ENCODE results near the gene KISS1.

Gene KISS1

GRCh38 chr1:204204944-204205343 lies 8.7 kb upstream of the KISS1 start:
- no peak overlapping the region for H2AFZ ChIP-seq
- H3K4me3 ChIP-seq (ENCODE audit: low read depth, low read length), result no peak overlapping the region
- H3K9me3 ChIP-seq (ENCODE audit: control insufficient read depth, low read length), result no peaks in the 10 kb centered on the region
- no peak overlapping the region for H3K9ac ChIP-seq
- H3K4me2 ChIP-seq (ENCODE audit: low read length), result no peak overlapping the region
- no peak for TF ChIP-seq CTCF (IDR thresholded peaks at IDR 0.05)
- H3K27ac ChIP-seq, result no peak overlapping the region
- H3K79me2 ChIP-seq, result no peaks in the 10 kb centered on the region
- H3K36me3 ChIP-seq (ENCODE audit: control insufficient read depth, insufficient read depth, low read length), result no peaks in the 10 kb centered on the region
- peaks cover 14% of the 10 kb centered on the region for H3K4me1 ChIP-seq
- no peaks in the 10 kb centered on the region for H3K27me3 ChIP-seq (ENCODE audit: control insufficient read depth, insufficient read depth, low read length)

GRCh38 chr1:204203206-204203767 lies 7.0 kb upstream of the KISS1 start:
- Histone ChIP-seq H3K9me3 (ENCODE audit: control insufficient read depth, low read length) (no peaks in the 10 kb centered on the region), H3K79me2 (no peaks in the 10 kb centered on the region), H3K27ac (no peak overlapping the region), H3K9ac (no peak overlapping the region), H3K27me3 (ENCODE audit: control insufficient read depth, insufficient read depth, low read length) (no peaks in the 10 kb centered on the region), H3K4me1 (peaks cover 14% of the 10 kb centered on the region), H3K36me3 (ENCODE audit: control insufficient read depth, insufficient read depth, low read length) (no peaks in the 10 kb centered on the region), H2AFZ (no peak overlapping the region), H3K4me2 (ENCODE audit: low read length) (no peak overlapping the region), H3K4me3 (ENCODE audit: low read depth, low read length) (no peak overlapping the region)
- no peak for TF ChIP-seq CTCF (IDR thresholded peaks at IDR 0.05)

GRCh38 chr1:204202481-204202880 lies 6.2 kb upstream of the KISS1 start:
- H3K4me1 ChIP-seq, result peaks cover 14% of the 10 kb centered on the region

GRCh38 chr1:204201348-204202040 lies 5.2 kb upstream of the KISS1 start:
- no peak overlapping the region for H3K4me2 ChIP-seq (ENCODE audit: low read length)
- no peak overlapping the region for H3K9ac ChIP-seq
- H3K4me3 ChIP-seq (ENCODE audit: low read depth, low read length), result no peak overlapping the region
- TF ChIP-seq CTCF (IDR thresholded peaks at IDR 0.05), result no peak
- no peaks in the 10 kb centered on the region for H3K27me3 ChIP-seq (ENCODE audit: control insufficient read depth, insufficient read depth, low read length)
- H3K4me1 ChIP-seq, result peaks cover 7% of the 10 kb centered on the region
- no peaks in the 10 kb centered on the region for H3K36me3 ChIP-seq (ENCODE audit: control insufficient read depth, insufficient read depth, low read length)
- H3K27ac ChIP-seq, result no peak overlapping the region
- H3K9me3 ChIP-seq (ENCODE audit: control insufficient read depth, low read length), result no peaks in the 10 kb centered on the region
- no peak overlapping the region for H2AFZ ChIP-seq
- H3K79me2 ChIP-seq, result no peaks in the 10 kb centered on the region

More at GRCh38 chr1:204202481-204202880, 6.2 kb upstream of the KISS1 start:
- Histone ChIP-seq H3K79me2 (no peaks in the 10 kb centered on the region), H3K4me3 (ENCODE audit: low read depth, low read length) (no peak overlapping the region), H3K27ac (no peak overlapping the region), H3K27me3 (ENCODE audit: control insufficient read depth, insufficient read depth, low read length) (no peaks in the 10 kb centered on the region), H2AFZ (no peak overlapping the region), H3K4me2 (ENCODE audit: low read length) (no peak overlapping the region), H3K36me3 (ENCODE audit: control insufficient read depth, insufficient read depth, low read length) (no peaks in the 10 kb centered on the region), H3K9me3 (ENCODE audit: control insufficient read depth, low read length) (no peaks in the 10 kb centered on the region), H3K9ac (no peak overlapping the region)
- TF ChIP-seq CTCF (IDR thresholded peaks at IDR 0.05), result no peak

- no peak overlapping the region for H3K27ac ChIP-seq
- H3K9me3 ChIP-seq (ENCODE audit: control insufficient read depth, low read length), result no peaks in the 10 kb centered on the region
- H3K4me3 ChIP-seq (ENCODE audit: low read depth, low read length), result no peak overlapping the region
- H3K4me2 ChIP-seq (ENCODE audit: low read length), result no peak overlapping the region
- H3K4me1 ChIP-seq, result no peaks in the 10 kb centered on the region
- TF ChIP-seq CTCF (IDR thresholded peaks at IDR 0.05), result no peak
- H2AFZ ChIP-seq, result no peak overlapping the region
- no peaks in the 10 kb centered on the region for H3K27me3 ChIP-seq (ENCODE audit: control insufficient read depth, insufficient read depth, low read length)
- no peaks in the 10 kb centered on the region for H3K79me2 ChIP-seq
- H3K36me3 ChIP-seq (ENCODE audit: control insufficient read depth, insufficient read depth, low read length), result no peaks in the 10 kb centered on the region
- no peak overlapping the region for H3K9ac ChIP-seq
Measured at GRCh38 chr1:204199579-204199978, 3.3 kb upstream of the KISS1 start.

Data from parathyroid adenoma (tissue), 2 donors.